NCI-H146 treated with DMSO at 0.1 percent for 48 hours (cell line): ENCODE results near the gene EMP1.

Experiments used
- DNase-seq: peaks from one replicate; lab custom pipeline; 2025; ENCODE audit not compliant: unreplicated experiment; lab: John Stamatoyannopoulos, UW

Gene EMP1

GRCh38 chr12:13195785-13196129, 769 bp upstream of the EMP1 start:
- DNase-seq, result no peak

GRCh38 chr12:13197032-13197431, 506 bp downstream of the EMP1 start:
- no peak for DNase-seq

- DNase-seq, result no peak
Measured at GRCh38 chr12:13197526-13198143, 1.1 kb downstream of the EMP1 start.

GRCh38 chr12:13198241-13198640, 1.7 kb downstream of the EMP1 start:
- DNase-seq, result no peak

GRCh38 chr12:13198876-13199275, 2.4 kb downstream of the EMP1 start:
- DNase-seq, result no peak

- no peak for DNase-seq
Measured at GRCh38 chr12:13199592-13199991, 3.1 kb downstream of the EMP1 start.

- no peak for DNase-seq
Measured at GRCh38 chr12:13200841-13201240, 4.3 kb downstream of the EMP1 start.

- no peak for DNase-seq
Measured at GRCh38 chr12:13203034-13203922, 6.8 kb downstream of the EMP1 start.

- DNase-seq, result no peak
Measured at GRCh38 chr12:13204428-13204827, 7.9 kb downstream of the EMP1 start.

- DNase-seq, result no peak
Measured at GRCh38 chr12:13205809-13206559, 9.5 kb downstream of the EMP1 start.

GRCh38 chr12:13206560-13206897, 10.0 kb downstream of the EMP1 start:
- DNase-seq, result no peak

GRCh38 chr12:13208533-13209435, 12.3 kb downstream of the EMP1 start:
- no peak for DNase-seq

GRCh38 chr12:13209436-13210235, 13.1 kb downstream of the EMP1 start:
- DNase-seq, result no peak

GRCh38 chr12:13210236-13211190, 14.0 kb downstream of the EMP1 start:
- DNase-seq, result no peak

GRCh38 chr12:13211191-13211858, 14.8 kb downstream of the EMP1 start:
- no peak for DNase-seq

GRCh38 chr12:13211859-13212664, 15.5 kb downstream of the EMP1 start:
- DNase-seq, result peak; percentile 9

- DNase-seq, result no peak
Measured at GRCh38 chr12:13215056-13215455, 18.5 kb downstream of the EMP1 start.

- DNase-seq, result no peak
Measured at GRCh38 chr12:13218641-13219040, 22.1 kb downstream of the EMP1 start.
